HG03045 (cell line): Measurements from ENCODE around the gene BAZ2A.
A peak's percentile ranks its signal among the peaks of the same experiment; 100 is the strongest.

Experiments used
- ATAC-seq: cut with Tn5 transposase; IDR thresholded peaks from one replicate; pipeline ENCODE4 v1.9.1; 2021; ENCODE audit warnings: mild to moderate bottlenecking, moderate library complexity; ENCODE audit not compliant: unreplicated experiment

BAZ2A gene

GRCh38 chr12:56635806-56636674 is 5.9 kb upstream of the BAZ2A start:
- peak; percentile 41 for ATAC-seq

- ATAC-seq = peak; percentile 27
Measured at GRCh38 chr12:56634837-56635791, 5.0 kb upstream of the BAZ2A start.

DNA sequence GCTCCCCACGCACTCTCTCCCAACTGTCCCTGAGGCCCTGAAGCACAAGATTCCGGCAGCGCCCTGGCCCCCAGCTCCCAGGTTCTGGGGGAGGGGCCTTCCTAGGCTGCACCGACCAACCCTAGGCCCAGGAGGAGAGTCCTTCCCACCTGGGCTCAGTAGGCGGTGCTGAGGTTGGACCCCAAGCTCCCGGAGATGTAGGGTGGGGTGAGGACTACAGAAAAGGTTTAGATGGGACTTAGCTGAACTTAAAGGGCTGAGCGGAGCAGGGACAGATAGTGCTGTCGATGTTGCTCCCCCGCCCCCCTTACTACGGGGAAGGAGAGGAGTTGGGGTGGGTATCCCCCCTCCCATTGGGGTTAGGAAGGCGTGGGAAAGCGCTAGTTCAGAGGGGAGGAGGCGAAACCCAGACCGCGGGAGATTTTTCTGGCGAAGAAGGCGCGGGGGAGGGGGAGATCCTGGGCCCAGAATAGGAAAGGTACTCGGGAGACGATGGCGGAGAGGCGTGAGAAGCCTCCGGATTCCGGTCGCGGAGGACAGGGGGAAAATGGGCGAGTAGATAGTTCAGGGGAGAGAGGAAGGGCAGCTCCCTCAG is 4.2 kb upstream of the BAZ2A start:
- no peak for ATAC-seq

GRCh38 chr12:56633468-56634241 is 3.5 kb upstream of the BAZ2A start:
- ATAC-seq = no peak

- no peak for ATAC-seq
Measured at GRCh38 chr12:56632701-56633467, 2.8 kb upstream of the BAZ2A start.

DNA sequence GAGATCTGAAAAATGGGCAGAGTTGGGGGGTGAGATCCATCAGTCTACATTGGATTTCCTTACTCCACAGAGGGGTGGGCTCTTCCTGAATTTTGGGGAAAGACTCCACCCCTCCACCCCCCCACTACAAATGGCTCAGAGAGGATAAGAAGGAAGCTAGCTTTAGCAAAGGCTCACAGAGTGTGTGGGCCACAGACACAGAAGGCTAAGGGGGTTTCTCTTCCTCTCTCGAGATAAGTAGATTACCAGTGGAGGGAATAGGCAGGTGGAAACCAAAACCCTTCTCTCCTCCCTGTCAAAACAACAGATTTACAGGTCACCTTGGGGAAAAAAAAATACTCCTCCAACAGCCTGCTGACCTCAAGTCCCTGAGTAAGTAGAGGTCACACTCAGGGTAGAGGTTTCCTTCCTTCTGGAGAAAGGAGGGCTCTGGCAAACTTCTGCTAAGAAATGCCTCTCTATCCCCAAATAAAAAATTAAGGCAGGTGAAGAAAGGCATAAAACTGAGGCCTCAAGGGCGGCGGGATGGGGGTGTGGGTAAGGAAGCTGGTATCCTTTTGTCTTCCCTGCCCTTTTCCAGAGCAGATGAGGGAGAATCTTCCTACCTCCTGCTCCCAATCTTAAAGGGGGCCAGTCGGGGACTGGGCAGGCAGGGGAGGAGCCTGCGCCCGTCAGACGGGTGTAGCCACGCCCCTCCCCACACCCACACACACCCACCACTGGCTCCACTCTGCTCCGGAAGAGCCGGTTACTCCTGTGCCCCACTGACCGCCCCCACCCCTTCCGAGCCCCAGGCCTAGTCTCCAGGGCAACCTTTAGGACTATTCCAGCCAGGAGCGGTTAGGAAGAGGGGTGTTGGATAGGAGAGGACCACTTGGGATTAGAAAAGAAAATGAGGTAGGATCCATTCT is 1.9 kb upstream of the BAZ2A start:
- ATAC-seq = peak; percentile 26

- peak; percentile 11 for ATAC-seq
Measured at GRCh38 chr12:56629459-56630179, 507 bp downstream of the BAZ2A start.

- ATAC-seq = no peak
Measured at GRCh38 chr12:56628671-56629458, 1.3 kb downstream of the BAZ2A start.

GRCh38 chr12:56626701-56627100 is 3.4 kb downstream of the BAZ2A start:
- no peak for ATAC-seq

GRCh38 chr12:56622535-56622934 is 7.6 kb downstream of the BAZ2A start:
- ATAC-seq = no peak

GRCh38 chr12:56616925-56617324 is 13.2 kb downstream of the BAZ2A start:
- ATAC-seq = no peak

- no peak for ATAC-seq
Measured at GRCh38 chr12:56616244-56616643, 13.9 kb downstream of the BAZ2A start.

DNA sequence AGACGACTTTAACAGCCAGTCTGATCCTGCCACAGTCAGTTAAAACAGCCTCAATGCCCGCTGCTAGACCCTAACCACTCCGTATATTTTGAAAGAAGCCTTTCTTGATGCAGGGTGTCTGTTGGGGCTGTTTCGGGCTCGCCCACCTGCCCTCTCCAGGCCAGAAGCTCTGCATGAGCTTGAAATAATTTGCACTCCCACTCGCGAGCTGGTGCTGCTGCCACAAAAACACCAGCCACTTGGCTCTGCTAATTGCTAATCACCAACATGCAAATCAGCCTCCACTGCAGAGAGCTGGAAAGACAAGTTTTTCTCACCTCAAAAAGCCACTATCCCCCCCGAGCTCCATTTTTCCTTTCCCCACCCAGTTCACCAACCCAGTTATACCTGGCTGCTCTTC is 15.5 kb downstream of the BAZ2A start:
- no peak for ATAC-seq

DNA sequence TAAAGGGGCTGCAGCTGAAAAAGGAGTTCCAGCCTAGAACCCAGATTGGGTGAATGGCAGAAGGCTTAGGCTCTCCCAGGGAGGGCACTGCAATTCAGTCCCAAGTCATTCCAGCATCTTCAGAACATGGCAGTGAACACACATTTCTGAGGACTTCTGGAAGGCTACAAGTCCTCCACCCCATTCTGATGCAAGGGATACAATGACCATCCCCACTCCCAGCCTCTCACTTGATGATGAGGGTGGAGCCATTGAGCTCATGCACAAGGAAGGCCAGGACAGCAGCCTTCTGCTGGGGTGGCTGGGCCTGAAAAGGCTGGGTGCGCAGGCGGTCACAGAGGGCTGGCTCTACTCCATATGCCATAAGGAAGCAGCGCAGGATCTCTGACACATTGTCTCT is 25.8 kb downstream of the BAZ2A start:
- no peak for ATAC-seq

- no peak for ATAC-seq
Measured at GRCh38 chr12:56602239-56602638, 27.9 kb downstream of the BAZ2A start.

- no peak for ATAC-seq
Measured at GRCh38 chr12:56601503-56601902, 28.6 kb downstream of the BAZ2A start.

DNA sequence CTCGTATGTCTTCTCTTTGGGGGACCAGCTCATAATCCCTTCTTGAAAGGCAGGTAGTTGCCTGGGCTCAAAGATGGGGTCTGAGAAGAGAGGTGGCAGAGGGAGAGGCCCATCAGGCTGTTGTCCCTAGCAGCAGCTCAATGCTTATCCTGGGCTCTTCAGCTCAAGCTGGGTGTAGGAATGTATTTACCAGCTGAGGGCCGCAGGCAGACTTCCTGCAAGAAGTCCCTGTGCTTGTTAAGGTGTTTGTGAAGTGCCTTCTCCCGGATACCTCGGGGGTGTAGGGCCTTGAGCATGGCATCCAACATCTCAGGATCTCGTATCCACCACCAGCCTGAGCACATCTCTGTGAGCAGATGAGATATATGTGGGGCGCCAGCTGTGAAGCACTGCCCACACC is 29.4 kb downstream of the BAZ2A start:
- no peak for ATAC-seq
